Brain microvascular endothelial cell (primary cell): ENCODE measurements around the gene PACRG.

ENCODE experiments used
- DNase-seq: peaks from one replicate; pipeline ENCODE4 v3.0.0-alpha.2; 2020
- H3K27ac ChIP-seq: fragments of 250-450 bp; sonication (Bioruptor Pico); 2 replicates; pipeline ENCODE4 v1.5.1; 2020; ENCODE audit warnings: mild to moderate bottlenecking, moderate library complexity
- H3K27me3 ChIP-seq: fragments of 250-450 bp; sonication (Bioruptor Pico); replicated peaks from 2 replicates; pipeline ENCODE4 v1.5.1; 2020; ENCODE audit warnings: mild to moderate bottlenecking
- H3K36me3 ChIP-seq: fragments of 250-450 bp; sonication (Bioruptor Pico); replicated peaks from 2 replicates; pipeline ENCODE4 v1.5.1; 2020; ENCODE audit warnings: mild to moderate bottlenecking
- H3K4me3 ChIP-seq: 2 replicates; pipeline ENCODE4 v1.5.1; 2011; ENCODE audit warnings: low read depth, mild to moderate bottlenecking, control low read depth, low read length, moderate library complexity
- in situ Hi-C: cut with HindIII; loops from 2 replicates; pipeline ENCODE4 v1.10.0; 2017; ENCODE audit warnings: low sequenced_read_pairs, low pct_ligation_motif_present
- TF ChIP-seq, protein P1 (sequence below): IDR thresholded peaks from 2 replicates; pipeline ENCODE4 v1.5.1; 2011; ENCODE audit warnings: low read depth, mild to moderate bottlenecking, moderate library complexity, low read length, control low read depth, inconsistent platforms; ENCODE audit errors: missing control alignments

PACRG gene

GRCh38 chr6:163338671-163339405 is 611.1 kb downstream of the PACRG start:
- in situ Hi-C loops: no loop called here
- peak; percentile 91 for DNase-seq
- peak overlapping the region; percentile 76 for H3K27ac ChIP-seq
- H3K4me3 ChIP-seq: no peak overlapping the region
- no peaks in the 10 kb centered on the region for H3K36me3 ChIP-seq
- TF ChIP-seq, protein P1, sequence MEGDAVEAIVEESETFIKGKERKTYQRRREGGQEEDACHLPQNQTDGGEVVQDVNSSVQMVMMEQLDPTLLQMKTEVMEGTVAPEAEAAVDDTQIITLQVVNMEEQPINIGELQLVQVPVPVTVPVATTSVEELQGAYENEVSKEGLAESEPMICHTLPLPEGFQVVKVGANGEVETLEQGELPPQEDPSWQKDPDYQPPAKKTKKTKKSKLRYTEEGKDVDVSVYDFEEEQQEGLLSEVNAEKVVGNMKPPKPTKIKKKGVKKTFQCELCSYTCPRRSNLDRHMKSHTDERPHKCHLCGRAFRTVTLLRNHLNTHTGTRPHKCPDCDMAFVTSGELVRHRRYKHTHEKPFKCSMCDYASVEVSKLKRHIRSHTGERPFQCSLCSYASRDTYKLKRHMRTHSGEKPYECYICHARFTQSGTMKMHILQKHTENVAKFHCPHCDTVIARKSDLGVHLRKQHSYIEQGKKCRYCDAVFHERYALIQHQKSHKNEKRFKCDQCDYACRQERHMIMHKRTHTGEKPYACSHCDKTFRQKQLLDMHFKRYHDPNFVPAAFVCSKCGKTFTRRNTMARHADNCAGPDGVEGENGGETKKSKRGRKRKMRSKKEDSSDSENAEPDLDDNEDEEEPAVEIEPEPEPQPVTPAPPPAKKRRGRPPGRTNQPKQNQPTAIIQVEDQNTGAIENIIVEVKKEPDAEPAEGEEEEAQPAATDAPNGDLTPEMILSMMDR: no peak
- H3K27me3 ChIP-seq: no peaks in the 10 kb centered on the region

DNA sequence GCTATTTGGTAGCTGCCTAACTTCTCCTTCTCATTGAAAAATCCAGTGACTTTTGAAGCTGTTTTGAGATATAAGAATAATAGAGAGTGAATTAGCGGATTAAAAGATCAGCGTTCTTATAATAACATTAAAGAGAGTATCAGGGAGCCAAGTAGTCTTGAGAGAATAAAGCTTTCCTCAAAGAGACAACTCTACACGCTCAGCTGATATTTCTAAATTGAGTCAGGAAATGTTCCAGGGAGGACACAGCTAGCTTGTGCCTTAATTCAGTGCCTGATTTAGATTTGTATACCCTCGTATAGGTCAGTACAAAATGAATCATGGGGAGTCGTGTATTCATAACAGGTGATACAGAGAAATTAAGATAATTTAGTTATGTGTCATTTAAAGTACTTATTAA is 611.7 kb downstream of the PACRG start:
- no peak for DNase-seq
- Histone ChIP-seq H3K27me3 (no peaks in the 10 kb centered on the region), H3K4me3 (no peak overlapping the region), H3K36me3 (no peaks in the 10 kb centered on the region), H3K27ac (peak overlapping the region; percentile 76)
- TF ChIP-seq, protein P1: no peak
- in situ Hi-C loops: no loop called here

DNA sequence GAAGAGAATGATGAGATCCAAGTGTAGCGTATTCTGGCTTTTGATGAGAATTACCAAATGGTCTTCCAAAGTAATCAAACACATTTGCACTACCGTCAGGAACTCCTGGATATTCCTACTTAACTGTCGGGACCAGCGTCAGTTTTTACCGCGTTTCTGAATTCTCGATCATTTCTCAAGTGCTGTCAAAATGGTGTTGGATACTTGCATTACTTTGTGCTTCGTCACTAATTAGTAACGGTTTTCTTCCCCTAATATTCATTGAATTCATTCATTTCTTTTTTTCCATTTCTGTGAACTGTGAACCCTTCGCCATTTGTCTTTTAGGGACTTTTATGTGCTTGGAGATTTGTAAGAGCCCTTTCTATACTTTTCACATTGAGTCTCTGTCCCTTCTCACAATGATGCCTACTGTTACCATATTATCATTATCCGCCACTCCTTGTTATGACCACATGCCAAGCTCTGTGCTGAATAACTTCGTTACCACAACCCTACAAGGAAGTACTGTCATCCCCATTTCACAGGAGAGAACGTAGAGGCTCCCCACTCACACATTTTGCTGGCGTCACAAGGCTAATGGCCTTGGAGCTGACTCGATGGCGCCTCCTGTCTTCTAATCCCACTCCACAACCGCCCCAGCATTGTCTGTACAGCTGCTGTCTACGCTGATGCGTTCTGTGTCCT is 612.6 kb downstream of the PACRG start:
- TF ChIP-seq, protein P1: peak; percentile 28
- in situ Hi-C loops: no loop called here
- no peaks in the 10 kb centered on the region for H3K27me3 ChIP-seq

DNA sequence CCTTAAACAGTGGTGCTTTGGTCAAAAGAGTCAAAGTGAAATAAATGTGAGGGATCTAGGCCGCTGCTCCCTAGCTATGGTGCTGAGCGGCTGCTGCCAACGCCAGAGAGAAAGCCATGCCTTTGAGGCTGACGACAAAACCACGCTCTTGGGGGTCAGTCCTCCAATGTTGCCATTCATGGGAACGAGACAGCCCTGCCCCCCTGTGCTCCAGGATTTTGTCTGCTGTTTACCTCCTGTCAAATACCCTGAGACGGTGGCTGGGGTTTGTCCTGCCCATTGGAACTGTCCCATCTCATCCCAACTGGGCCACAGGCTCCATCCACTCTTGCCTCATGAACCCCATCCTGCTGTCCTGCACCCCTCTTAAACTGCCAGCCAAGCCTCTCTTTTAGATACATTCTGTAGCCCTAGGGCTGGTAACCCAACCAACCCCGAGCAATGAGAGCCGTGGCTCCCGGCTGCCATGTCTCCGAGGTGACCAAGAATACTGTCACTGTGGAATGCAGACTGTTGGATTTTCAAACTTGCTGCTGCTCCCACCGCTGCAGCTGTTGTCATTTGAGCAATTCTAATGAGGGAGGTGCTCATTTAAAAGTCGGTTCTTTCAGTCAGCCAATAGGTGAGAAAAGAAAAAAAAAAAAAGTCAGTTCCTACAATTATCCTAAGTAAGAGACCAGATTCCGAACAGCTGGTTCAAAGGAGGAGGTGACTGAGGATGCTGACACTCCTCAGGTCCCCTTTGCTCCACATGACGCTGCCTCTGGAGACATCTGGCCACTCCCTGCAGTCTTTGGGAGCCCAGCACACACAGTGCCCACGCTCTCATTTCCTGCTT is 613.7 kb downstream of the PACRG start:
- H3K27ac ChIP-seq: no peak overlapping the region
- H3K36me3 ChIP-seq: no peaks in the 10 kb centered on the region
- no peak overlapping the region for H3K4me3 ChIP-seq
- TF ChIP-seq, protein P1: no peak
- DNase-seq: no peak
- in situ Hi-C loops: no loop called here
- H3K27me3 ChIP-seq: no peaks in the 10 kb centered on the region

More for the DNA sequence above, 612.6 kb downstream of the PACRG start:
- H3K36me3 ChIP-seq: no peaks in the 10 kb centered on the region
- no peak for DNase-seq
- H3K27ac ChIP-seq: no peak overlapping the region
- no peak overlapping the region for H3K4me3 ChIP-seq

- no peak overlapping the region for H3K27ac ChIP-seq
- no peaks in the 10 kb centered on the region for H3K36me3 ChIP-seq
- H3K27me3 ChIP-seq: no peaks in the 10 kb centered on the region
- no peak overlapping the region for H3K4me3 ChIP-seq
- TF ChIP-seq, protein P1: no peak
- in situ Hi-C loops: no loop called here
- no peak for DNase-seq
These were observed 615.1 kb downstream of the PACRG start for GRCh38 chr6:163342571-163343539.
